Neural cell (in vitro differentiated cells): ENCODE data around the gene EXOC2. TPM values are rescaled to one million over a fixed set of nuclear protein-coding genes. Genes with fewer than 3 reads are reported as not detected.

Experiments
- H2AFZ ChIP-seq: fragments of 200-600, 300-800 bp; sonication (generic), shearing (Covaris generic); 2 replicates; pipeline ENCODE4 v1.6.0; 2014; ENCODE audit warnings: low read depth, mild to moderate bottlenecking, antibody characterized with exemption, low read length, moderate library complexity
- H3F3A ChIP-seq: fragments of 200-600 bp; shearing (Covaris generic); 2 replicates; pipeline ENCODE4 v1.6.1; 2016; ENCODE audit warnings: mild to moderate bottlenecking, moderate library complexity, mixed read lengths, antibody characterized with exemption, low read length; ENCODE audit not compliant: insufficient read depth, poor library complexity, severe bottlenecking
- H3K27ac ChIP-seq: fragments of 200-600, 300-800 bp; sonication (generic), shearing (Covaris generic); 2 replicates; pipeline ENCODE4 v1.5.1; 2014; ENCODE audit warnings: mild to moderate bottlenecking, low read length, moderate library complexity
- H3K27me3 ChIP-seq: fragments of 300-800, 200-600 bp; sonication (generic), shearing (Covaris generic); 2 replicates; pipeline ENCODE4 v1.6.0; 2014; ENCODE audit warnings: mild to moderate bottlenecking, low read depth, low read length, moderate library complexity; ENCODE audit not compliant: insufficient read depth
- H3K36me3 ChIP-seq: fragments of 300-800, 200-600 bp; sonication (generic), shearing (Covaris generic); 2 replicates; pipeline ENCODE4 v1.5.1; 2014; ENCODE audit warnings: mild to moderate bottlenecking, antibody characterized with exemption, low read length, moderate library complexity; ENCODE audit not compliant: insufficient read depth
- H3K4me2 ChIP-seq: fragments of 300-800, 200-600 bp; sonication (generic), shearing (Covaris generic); 2 replicates; pipeline ENCODE4 v1.6.0; 2014; ENCODE audit warnings: mild to moderate bottlenecking, low read length
- H3K4me3 ChIP-seq: fragments of 300-800, 200-600 bp; sonication (generic), shearing (Covaris generic); 2 replicates; pipeline ENCODE4 v1.5.1; 2014; ENCODE audit warnings: mild to moderate bottlenecking, low read length, moderate library complexity
- H3K79me2 ChIP-seq: fragments of 200-600 bp; shearing (Covaris generic); replicated peaks from 2 replicates; pipeline ENCODE4 v1.6.0; 2014; ENCODE audit warnings: mild to moderate bottlenecking, low read length, moderate library complexity; ENCODE audit not compliant: insufficient read depth
- H3K9ac ChIP-seq: fragments of 300-800, 200-600 bp; sonication (generic), shearing (Covaris generic); 2 replicates; pipeline ENCODE4 v1.6.1; 2016; ENCODE audit warnings: mild to moderate bottlenecking, low read length, mixed read lengths
- H3K9me2 ChIP-seq: fragments of 200-600 bp; shearing (Covaris generic); 2 replicates; pipeline ENCODE4 v1.6.1; 2016; ENCODE audit warnings: mild to moderate bottlenecking, low read length, mixed read lengths; ENCODE audit not compliant: insufficient read depth
- H3K9me3 ChIP-seq: fragments of 200-600, 300-800 bp; sonication (generic), shearing (Covaris generic); 2 replicates; pipeline ENCODE4 v1.6.1; 2016; ENCODE audit warnings: mild to moderate bottlenecking, mixed run types, low read length, moderate library complexity, mixed read lengths
- H4K20me1 ChIP-seq: fragments of 200-600 bp; shearing (Covaris generic); 2 replicates; pipeline ENCODE4 v1.6.1; 2016; ENCODE audit warnings: mild to moderate bottlenecking, mixed run types; ENCODE audit not compliant: insufficient read depth
- EP300 ChIP-seq: fragments of 450-650 bp; conservative IDR thresholded peaks from 2 replicates; pipeline ENCODE4 v1.6.1; 2014; ENCODE audit warnings: antibody characterized with exemption, mild to moderate bottlenecking, moderate library complexity; ENCODE audit not compliant: poor library complexity, severe bottlenecking
- EZH2 ChIP-seq: fragments of 200-600, 300-800 bp; shearing (Covaris generic), sonication (generic); IDR thresholded peaks from 2 replicates; pipeline ENCODE4 v1.6.1; 2014; ENCODE audit warnings: antibody characterized with exemption, low read length, borderline replicate concordance, mild to moderate bottlenecking; ENCODE audit not compliant: insufficient read depth, poor library complexity, severe bottlenecking
- MXI1 ChIP-seq: fragments of 450-650 bp; conservative IDR thresholded peaks from 2 replicates; pipeline ENCODE4 v1.6.1; 2014; ENCODE audit warnings: antibody characterized with exemption, mild to moderate bottlenecking; ENCODE audit not compliant: poor library complexity, severe bottlenecking
- POLR2AphosphoS5 ChIP-seq: IDR thresholded peaks from 2 replicates; pipeline ENCODE4 v1.6.1; 2012
- RAD21 ChIP-seq: fragments of 450-650 bp; conservative IDR thresholded peaks from 2 replicates; pipeline ENCODE4 v1.6.1; 2014; ENCODE audit warnings: antibody characterized with exemption, mild to moderate bottlenecking, moderate library complexity
- REST ChIP-seq: IDR thresholded peaks from 2 replicates; pipeline ENCODE4 v1.6.1; 2012; ENCODE audit warnings: borderline replicate concordance
- SMC3 ChIP-seq: fragments of 450-650 bp; conservative IDR thresholded peaks from 2 replicates; pipeline ENCODE4 v1.6.1; 2014; ENCODE audit warnings: antibody characterized with exemption, mild to moderate bottlenecking, moderate library complexity; ENCODE audit not compliant: poor library complexity
- TAF1 ChIP-seq: IDR thresholded peaks from 2 replicates; pipeline ENCODE4 v1.6.1; 2012; ENCODE audit warnings: low read depth
- polyA plus RNA-seq: library from polyadenylated mRNA; depleted of rRNA; stranded (reverse); fragments of >200 nt; gene quantifications from 2 replicates; pipeline ENCODE4 v1.2.3, GENCODE V29; 2014
- TF ChIP-seq, protein P1 (sequence below): fragments of 450-650 bp; IDR thresholded peaks from 2 replicates; pipeline ENCODE4 v1.5.1; 2014; ENCODE audit warnings: antibody characterized with exemption, mild to moderate bottlenecking, moderate library complexity; ENCODE audit not compliant: poor library complexity, severe bottlenecking

Gene EXOC2
- polyA plus RNA-seq, 1 donor from 2014 or later, result 38.6 TPM

- Histone ChIP-seq H3K4me2 (no peak overlapping the region), H3K4me3 (no peak overlapping the region), H3K79me2 (peaks cover 35% of the 10 kb centered on the region), H3K9me3 (no peaks in the 10 kb centered on the region), H3K9ac (no peak overlapping the region), H3F3A (no peaks in the 10 kb centered on the region), H3K9me2 (no peaks in the 10 kb centered on the region), H3K27me3 (no peaks in the 10 kb centered on the region), H3K36me3 (no peaks in the 10 kb centered on the region), H4K20me1 (no peaks in the 10 kb centered on the region), H3K27ac (no peak overlapping the region), H2AFZ (no peak overlapping the region)
- no peak for TF ChIP-seq REST
- no peak for TF ChIP-seq MXI1
- no peak for TF ChIP-seq SMC3
- TF ChIP-seq POLR2AphosphoS5, result no peak
- no peak for TF ChIP-seq TAF1
- no peak for TF ChIP-seq EZH2
- TF ChIP-seq EP300, result no peak
- TF ChIP-seq, protein P1, sequence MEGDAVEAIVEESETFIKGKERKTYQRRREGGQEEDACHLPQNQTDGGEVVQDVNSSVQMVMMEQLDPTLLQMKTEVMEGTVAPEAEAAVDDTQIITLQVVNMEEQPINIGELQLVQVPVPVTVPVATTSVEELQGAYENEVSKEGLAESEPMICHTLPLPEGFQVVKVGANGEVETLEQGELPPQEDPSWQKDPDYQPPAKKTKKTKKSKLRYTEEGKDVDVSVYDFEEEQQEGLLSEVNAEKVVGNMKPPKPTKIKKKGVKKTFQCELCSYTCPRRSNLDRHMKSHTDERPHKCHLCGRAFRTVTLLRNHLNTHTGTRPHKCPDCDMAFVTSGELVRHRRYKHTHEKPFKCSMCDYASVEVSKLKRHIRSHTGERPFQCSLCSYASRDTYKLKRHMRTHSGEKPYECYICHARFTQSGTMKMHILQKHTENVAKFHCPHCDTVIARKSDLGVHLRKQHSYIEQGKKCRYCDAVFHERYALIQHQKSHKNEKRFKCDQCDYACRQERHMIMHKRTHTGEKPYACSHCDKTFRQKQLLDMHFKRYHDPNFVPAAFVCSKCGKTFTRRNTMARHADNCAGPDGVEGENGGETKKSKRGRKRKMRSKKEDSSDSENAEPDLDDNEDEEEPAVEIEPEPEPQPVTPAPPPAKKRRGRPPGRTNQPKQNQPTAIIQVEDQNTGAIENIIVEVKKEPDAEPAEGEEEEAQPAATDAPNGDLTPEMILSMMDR, result no peak
- no peak for TF ChIP-seq RAD21
Measured at GRCh38 chr6:677919-678318, 15.0 kb downstream of the EXOC2 start.

DNA sequence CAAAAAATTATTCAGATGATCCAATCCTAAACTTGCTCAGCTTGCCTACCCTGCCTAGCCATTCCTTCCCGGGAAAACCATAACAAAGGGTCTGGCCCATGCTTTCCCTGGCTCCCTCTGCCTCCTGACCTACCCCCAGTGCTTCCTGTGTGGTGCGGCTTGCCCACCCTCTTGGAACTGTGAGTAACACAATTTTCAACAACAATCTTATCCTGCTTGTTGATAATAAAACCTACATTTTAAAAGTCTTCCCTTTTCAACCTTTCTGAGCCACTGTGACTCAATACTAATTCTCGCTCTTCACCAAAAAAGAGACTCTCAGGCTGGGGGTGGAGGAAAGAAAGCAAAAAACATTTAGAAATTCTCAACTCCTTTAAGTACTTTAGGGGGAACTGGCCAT, 18.0 kb downstream of the EXOC2 start:
- no peaks in the 10 kb centered on the region for H3K27me3 ChIP-seq
- no peaks in the 10 kb centered on the region for H4K20me1 ChIP-seq
- no peak overlapping the region for H3K4me3 ChIP-seq
- no peaks in the 10 kb centered on the region for H3K36me3 ChIP-seq
- no peak overlapping the region for H3K9ac ChIP-seq
- peaks cover 20% of the 10 kb centered on the region for H3K79me2 ChIP-seq
- no peak overlapping the region for H3K27ac ChIP-seq
- H2AFZ ChIP-seq, result no peak overlapping the region
- no peaks in the 10 kb centered on the region for H3K9me2 ChIP-seq
- no peaks in the 10 kb centered on the region for H3K9me3 ChIP-seq
- no peak for TF ChIP-seq MXI1
- no peak for TF ChIP-seq EZH2
- no peak for TF ChIP-seq EP300
- TF ChIP-seq, protein P1, result no peak
- no peak for TF ChIP-seq RAD21
- TF ChIP-seq TAF1, result no peak
- TF ChIP-seq SMC3, result no peak
- no peak for TF ChIP-seq POLR2AphosphoS5
- no peak for TF ChIP-seq REST
- H3K4me2 ChIP-seq, result no peak overlapping the region
- no peaks in the 10 kb centered on the region for H3F3A ChIP-seq
